C4-2B (cell line): ENCODE results near the gene PIGL.

Source experiments
- CTCF ChIP-seq: fragments of 450-650 bp; conservative IDR thresholded peaks from 2 replicates; pipeline ENCODE4 v1.5.1; 2017; ENCODE audit warnings: mild to moderate bottlenecking
- ZFX ChIP-seq: fragments of 450-650 bp; IDR thresholded peaks from 2 replicates; pipeline ENCODE4 v1.6.1; 2017

- TF ChIP-seq CTCF, result no peak
- no peak for TF ChIP-seq ZFX
Observed at GRCh38 chr17:16250635-16251034, 33.6 kb downstream of the PIGL start.
